Fibroblast of skin of abdomen (primary cell): Measurements from ENCODE around the gene KLHL34. TPM values are rescaled to one million over a fixed set of nuclear protein-coding genes. Genes with fewer than 3 reads are reported as not detected.

Experiments used
- DNase-seq: peaks from one replicate; pipeline ENCODE4 v3.0.0-alpha.2; 2013
- polyA plus RNA-seq, 2 experiments: library from polyadenylated mRNA; unstranded; fragments of 120-200 nt; gene quantifications; one replicate each; pipeline ENCODE4 v1.2.1, GENCODE V29; 2013; ENCODE audit not compliant: insufficient read length in 2 of 2

KLHL34 gene, protein sequence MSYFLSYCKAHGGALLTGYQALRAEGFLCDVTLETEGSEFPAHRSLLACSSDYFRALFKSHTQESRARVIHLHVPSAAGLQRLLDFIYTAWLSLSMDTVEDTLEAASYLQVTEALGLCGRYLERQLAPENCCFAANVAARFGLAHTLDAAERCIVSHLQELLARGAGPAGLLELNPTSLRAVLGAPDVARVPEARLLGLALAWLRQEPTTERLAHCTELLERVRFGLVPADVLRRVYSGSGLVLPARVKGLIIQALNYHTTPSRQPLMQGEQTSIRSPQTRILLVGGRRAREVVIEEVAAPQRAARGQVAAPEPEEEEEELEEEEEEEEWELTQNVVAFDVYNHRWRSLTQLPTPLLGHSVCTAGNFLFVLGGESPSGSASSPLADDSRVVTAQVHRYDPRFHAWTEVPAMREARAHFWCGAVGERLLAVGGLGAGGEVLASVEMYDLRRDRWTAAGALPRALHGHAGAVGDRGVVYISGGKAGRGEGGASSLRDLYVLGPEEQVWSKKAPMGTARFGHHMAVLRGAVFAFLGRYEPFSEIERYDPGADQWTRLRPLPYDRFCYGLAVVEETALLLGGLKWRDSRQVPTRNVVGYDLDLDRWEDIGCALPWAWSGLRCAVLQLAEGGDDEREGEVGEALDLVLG
- not detected for polyA plus RNA-seq (2013, experiment 1 of 2; ENCODE audit: insufficient read length)
- not detected for polyA plus RNA-seq (2013, experiment 2 of 2; ENCODE audit: insufficient read length)

DNA sequence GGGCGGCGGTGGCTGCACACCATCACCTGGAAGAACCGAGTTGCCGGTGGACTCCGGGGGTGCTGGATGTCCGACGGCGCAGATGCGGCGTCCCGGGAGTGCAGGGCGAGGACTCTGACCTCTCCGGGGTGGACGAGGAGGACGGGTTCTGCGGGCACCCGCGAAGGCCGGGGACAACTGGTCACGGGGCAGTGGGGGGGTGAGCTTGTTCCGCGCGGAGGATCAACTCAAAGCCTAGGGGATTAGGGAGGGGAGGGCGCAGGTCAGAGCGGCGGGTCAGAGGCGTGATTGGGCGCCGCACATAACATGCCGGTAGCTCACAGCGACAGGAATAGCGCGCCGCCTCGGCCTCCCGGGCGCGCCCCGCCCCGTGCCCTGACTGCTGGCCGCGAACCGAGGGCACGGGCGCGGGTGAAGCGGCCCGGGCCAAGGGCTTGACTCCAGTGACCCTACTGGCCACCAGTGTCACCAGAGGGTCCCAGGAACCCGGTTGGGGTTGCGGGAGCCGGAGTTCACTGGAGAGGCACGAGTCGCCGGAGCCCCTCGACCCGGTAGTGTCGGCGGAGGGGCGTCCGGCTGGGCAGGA lies at the start of gene KLHL34:
TSS of gene KLHL34 (minus strand) at position 179 of the 586 bp plus-strand sequence. CDS start 542 bp downstream, outside the sequence.
- no peak for DNase-seq

DNA sequence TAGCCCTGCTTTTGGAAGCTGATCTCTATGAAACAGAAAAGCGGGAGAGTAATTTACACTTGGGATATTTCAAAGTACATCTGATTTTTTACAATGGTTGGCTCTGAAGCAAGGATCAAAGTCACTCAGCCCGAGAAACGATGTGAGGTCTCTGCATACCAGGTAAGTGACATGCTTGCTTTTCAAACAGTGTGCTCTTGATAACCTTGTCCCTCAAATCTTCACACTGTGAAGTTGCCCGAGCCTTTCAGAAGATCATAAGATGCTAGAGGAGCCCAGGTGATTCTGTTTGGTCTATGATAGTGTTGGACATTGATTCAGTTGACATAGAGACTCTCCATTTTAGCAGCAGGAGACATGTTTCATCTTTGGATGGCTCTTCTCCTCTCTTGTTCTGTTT lies 47.1 kb upstream of the KLHL34 start:
- DNase-seq: no peak

DNA sequence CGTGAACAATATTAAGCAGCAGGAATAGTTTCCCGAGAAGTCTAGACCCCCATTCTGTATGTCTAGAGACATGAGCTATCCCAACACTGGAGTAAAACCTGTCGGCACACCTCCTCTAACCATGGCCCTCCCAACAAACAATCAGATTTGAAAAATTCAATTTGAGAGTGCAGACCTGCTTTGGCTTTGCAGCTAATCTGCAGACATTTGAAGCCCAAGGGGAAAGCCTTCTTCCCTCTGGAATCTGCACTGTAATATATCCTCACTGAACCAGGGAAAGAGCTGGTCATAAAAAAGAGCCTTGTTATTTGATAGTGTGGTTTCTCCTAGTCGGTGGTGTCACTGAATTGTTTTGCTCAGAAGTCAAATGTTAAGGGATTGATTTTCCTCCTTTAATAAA lies 44.6 kb upstream of the KLHL34 start:
- DNase-seq: no peak

DNA sequence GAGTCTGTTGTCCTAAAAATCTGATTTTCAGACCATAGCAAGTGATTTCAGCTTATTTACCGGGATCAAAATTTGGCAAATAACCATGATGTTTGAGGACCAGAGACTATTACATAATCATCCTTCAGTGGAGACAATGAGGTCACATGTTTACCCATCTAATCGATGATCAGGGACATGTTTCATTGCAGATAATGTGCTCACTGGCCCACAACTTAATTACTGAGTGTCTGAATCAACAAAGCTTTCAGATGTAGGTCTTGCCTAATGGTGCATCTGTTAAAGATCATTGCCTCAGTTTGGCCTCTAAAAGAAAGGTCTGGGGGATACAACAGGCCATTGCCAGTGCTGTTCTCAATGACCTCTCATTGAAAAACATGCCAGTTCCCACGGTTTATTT lies 42.8 kb upstream of the KLHL34 start:
- DNase-seq: no peak

DNA sequence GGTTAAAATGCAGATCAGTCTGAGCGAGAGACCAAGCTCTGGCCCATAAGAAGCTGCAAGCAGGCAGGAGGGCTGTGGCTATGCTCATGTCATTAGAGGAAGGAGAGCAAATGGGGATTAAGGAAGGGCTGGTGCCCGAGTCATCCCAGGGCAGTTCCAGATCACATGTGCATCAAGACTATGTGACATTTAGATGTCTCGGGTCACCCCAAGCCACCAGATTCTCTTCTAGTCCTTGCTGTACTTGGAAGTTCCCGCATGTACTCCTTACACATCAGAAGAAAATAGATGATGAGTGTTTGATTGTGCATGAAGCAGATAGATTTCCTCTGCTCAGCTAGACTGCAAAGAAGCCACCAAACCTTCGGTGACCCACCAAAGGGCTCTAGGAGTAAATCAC lies 42.1 kb upstream of the KLHL34 start:
- DNase-seq: no peak

DNA sequence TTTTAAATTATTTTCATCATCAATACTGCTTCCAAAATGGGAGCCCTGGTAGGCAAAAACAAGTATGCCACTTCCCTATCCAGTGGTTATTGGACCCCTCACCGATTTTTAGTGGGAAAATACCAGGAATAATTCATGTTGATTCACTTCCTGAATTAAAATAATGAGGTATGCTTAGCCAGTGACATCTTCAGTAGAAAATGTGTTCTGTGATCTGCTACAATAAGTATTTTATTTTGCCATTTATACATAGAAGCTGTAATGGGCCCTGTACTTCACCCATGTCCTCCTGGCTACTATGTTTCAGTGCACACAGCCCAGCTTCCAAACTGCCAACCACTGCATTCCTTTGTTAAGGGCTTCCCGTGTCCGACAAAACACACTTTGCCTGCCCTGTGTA lies 41.0 kb upstream of the KLHL34 start:
- DNase-seq: peak; percentile 33

DNA sequence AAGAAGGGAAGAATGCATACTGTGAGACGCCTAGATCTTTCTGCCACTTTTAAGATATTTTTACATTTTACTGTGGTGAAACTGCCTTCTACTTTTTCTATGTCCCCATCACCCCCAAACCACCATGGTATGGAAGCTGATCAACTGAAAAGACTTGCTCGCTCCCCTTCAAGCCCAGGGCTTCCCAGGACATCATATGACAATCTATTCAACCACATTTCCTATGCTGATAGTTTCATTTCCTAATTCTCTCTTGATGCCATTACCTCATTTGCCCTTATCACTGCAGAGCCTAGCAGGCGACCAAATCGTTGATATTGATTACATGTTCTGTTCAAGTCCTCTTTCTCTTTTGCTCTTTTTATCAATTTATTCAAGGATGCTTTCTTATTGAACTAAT lies 40.1 kb upstream of the KLHL34 start:
- no peak for DNase-seq

DNA sequence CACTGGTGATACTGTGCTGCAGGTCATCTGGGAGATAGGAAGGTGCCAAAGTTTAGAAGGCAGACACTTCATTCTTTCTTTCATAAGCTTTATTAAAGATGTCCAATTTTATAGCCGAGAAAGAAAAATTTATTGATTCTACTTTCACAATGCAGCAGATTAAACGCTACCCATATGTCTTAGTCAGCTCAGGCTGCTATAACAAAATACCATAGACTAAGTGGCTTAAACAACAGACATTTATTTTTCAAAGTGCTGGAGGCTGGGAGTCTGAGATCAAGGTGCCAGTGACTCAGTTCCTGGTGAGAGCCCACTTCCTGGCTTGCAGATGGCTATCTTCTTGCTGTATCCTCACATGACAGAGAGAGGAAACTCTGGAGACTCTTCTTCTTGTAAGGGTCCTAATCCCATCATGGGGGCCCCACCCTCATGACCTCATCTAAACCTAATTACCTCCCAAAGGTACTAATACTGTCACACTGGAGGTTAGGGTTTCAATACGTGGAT lies 33.4 kb upstream of the KLHL34 start:
- no peak for DNase-seq

DNA sequence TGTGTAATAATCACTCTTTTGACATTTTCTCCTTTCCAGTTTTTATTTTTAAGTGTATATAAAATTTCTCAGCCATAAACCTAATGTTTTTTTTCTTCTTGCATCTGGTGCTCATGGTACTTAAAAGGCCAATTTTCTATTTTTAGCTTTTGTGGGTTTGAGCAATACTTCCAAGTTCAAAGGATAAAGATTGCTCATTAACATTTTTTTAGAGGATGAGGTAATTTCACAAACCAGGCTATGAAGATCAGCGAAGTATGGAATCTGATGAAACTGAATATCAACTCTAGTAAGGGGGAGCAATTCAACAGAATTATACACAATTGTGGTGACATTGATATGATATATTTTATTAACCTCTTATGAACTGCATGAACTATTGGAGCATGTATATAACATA lies 25.8 kb upstream of the KLHL34 start:
- DNase-seq: peak; percentile 76

DNA sequence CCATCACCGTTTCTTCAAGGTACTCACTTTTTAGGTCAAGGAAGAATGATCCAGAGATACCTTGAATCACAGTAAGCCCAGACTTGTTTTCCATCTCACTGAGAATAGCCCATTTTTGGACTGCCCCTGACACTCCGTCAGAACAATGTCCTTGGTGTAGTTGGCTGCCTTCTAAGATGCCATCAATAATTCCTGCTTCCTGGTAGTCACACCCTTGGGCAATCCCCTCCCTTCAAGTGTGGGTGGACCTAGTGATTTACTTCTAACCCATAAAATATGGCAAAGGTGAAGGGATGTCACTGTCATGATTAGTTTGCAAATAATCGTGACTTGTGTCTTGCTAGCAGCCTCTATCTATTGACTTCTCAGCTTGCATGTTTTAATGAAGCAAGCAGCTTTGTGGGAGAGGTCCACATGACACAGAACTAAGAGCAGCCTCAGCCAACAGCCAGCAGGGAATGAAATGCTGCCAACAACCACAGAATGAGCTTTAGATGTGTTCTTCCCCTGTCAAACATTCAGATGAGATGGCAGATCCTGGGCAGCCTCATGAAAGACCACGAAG lies 20.0 kb upstream of the KLHL34 start:
- no peak for DNase-seq

DNA sequence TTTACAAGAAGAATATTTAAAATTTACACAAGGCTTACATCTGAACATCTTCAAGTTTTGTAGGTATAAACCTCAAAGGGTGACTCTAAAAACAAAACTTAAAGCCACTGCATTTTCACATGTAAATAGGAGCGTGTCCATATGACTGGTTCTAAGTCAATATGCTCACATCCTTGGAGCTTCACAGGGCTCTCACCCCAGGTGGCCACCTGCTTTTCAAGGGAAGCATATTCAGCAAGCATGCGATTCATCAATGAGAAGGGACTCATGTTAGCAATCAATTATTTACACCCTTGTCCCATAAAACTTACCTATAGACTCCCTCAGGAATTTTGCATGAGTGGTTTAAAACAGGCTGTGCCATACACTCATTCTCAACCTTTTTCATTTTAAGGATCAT lies 17.8 kb upstream of the KLHL34 start:
- no peak for DNase-seq

DNA sequence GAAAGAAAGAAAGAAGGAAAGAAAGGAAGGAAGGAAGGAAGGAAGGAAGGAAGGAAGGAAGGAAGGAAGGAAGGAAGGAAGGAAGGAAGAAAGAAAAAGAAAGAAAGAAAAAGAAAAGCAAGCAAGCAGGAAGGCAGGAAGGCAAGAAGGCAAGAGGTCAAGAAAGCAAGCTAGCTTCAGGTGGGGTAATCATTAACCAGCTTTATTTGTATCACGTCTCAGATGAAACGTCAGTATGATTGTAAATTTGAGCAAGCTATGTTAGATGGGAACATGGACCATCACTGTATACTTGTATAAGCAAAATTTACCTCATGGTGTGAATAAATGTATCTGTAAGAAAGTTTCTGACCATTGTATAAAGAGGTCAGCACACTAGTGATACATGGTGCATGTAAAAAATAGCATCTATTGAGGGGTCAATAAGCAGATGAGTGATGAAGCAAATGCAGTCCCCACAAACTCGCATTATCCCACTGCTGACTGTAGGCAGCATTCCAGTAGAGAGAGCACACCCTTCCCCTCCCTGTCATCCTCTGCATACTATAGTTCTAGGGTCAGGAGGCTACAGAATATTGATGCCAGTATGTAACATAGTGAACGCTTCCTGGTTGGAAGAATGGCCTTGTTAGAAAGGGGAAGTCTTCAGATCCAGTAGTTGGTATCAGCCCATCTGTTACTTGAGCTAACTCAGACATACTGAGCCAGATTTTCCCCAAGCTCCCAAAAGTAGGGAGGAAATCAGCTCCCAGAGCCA lies 16.5 kb upstream of the KLHL34 start:
- no peak for DNase-seq

DNA sequence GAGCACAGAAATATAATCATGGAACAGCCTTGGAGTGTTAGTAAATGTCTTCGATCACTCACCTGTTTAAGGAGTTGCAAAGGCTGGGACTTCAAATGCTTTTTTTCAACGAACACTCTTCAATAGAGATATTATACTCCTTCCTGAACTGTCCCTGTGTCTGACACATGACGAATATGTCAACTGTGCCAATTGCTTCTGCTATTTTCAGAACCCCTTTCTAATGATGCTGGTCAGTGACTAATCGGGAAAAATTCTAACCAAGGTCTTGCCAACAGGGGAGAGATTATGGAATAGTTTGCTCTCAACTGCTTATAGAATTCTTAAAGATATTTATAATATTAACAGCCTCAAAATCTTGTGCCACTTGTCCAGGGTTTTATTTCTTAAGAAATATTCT lies 8.5 kb upstream of the KLHL34 start:
- no peak for DNase-seq

DNA sequence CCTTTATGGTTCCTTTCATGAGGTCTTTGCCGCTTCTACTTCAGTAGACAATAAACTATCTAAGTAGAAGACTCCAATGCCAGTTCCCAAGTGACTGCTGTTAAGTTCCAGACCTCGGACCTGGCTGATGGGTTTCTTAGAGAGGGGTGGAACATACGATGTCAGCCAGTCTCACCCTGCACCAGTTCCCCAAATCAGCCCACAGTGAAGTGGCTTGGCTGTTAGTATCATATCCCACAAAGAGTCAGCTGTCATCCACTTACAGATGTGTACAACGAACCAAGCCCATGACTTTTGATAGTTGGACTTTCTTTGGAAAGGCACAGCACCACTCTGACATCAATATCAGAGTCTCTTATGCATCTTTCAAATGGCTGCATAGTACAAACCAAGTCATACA lies 8.1 kb upstream of the KLHL34 start:
- DNase-seq: no peak

DNA sequence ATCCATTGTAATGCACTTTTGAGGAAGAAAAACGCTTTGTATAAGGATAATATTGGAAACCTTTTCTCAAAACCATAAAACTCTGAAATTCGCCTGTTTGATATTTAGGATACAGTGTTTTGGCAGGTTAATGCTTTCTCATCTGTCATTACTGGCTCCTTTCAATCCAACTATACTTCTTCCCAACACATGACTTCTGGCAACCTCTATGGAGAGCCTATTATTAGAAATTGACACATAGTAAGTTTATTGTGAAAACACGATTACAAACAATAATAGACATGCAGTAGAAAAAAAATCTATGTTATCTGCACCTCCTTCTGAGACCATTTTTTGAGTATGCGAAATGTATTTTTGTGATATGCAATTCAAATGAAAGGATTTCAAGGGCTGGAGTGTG lies 4.6 kb upstream of the KLHL34 start:
- no peak for DNase-seq

DNA sequence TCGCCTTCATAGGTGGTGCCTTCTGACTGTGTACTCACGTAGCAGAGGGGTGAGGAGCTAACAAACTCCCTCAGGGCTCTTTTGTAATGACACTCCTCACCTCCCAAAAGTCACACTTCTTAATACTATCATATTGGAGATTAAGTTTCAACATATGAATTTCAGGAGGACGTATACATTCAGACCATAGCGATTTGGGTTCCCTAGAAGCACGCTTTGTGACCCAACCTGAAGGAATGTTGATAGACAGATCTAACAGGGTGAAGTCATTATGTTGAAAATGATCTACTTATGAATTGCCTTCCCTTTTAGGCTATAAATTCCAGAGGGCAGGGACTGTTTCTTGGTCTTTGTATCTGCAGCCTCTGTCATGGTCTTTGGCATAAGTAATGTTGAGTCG lies 3.2 kb upstream of the KLHL34 start:
- no peak for DNase-seq

DNA sequence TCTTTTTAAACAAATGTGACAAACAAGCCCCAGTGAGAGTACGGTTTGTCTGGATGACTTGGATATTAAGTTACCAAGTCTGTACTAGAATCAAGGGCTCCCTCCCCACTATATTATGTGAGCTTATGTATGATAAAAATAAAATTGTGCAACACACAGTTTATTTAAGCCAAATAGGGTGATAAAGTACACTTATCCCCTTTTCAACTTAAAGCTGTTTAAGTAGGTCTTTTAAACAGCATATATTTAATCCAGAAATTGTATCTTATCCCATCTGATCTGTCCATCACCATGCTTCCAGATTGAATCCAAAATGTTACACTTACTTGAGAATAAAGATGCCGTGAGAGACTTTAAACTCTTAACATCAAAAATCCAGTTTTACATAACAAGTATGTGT lies 2.0 kb upstream of the KLHL34 start:
- no peak for DNase-seq

DNA sequence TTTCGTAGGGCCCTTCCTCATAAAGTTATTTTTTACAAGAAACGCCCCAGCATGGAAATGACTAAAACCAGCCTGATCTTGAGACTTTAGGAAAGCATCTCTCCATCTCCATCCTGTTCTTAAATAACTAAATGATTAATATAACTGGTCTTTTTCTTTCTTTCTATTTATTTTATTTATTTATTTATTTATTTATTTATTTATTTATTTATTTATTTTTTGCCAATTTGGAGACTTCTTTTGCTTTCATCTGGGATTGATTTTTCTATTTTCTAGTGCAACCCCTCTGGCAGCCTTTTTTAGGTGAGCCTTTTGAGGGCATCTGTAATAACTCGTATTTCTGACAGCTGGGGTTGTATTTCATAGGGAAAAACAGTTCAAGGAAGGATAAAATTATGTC lies 1.2 kb upstream of the KLHL34 start:
- DNase-seq: no peak

DNA sequence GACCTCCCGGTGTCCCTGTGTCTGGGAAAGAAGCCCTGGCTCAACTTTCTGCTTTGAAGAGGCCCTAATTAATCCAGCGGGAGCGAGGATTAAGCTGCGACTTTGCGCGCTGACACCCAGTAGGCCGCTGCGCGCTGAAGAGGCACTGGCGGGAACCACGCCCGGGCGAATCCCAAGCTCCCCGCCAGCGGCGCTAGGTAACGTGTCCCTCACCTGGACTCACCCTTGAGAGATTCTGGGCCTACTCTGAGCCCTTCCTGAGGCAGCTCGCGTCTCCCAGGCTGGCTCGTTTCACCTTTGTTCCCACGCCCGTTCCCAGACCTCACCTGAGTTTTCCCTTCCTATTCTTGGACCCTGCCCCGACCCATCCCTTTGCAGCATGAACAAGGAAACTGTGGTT lies 616 bp upstream of the KLHL34 start:
- DNase-seq: no peak

DNA sequence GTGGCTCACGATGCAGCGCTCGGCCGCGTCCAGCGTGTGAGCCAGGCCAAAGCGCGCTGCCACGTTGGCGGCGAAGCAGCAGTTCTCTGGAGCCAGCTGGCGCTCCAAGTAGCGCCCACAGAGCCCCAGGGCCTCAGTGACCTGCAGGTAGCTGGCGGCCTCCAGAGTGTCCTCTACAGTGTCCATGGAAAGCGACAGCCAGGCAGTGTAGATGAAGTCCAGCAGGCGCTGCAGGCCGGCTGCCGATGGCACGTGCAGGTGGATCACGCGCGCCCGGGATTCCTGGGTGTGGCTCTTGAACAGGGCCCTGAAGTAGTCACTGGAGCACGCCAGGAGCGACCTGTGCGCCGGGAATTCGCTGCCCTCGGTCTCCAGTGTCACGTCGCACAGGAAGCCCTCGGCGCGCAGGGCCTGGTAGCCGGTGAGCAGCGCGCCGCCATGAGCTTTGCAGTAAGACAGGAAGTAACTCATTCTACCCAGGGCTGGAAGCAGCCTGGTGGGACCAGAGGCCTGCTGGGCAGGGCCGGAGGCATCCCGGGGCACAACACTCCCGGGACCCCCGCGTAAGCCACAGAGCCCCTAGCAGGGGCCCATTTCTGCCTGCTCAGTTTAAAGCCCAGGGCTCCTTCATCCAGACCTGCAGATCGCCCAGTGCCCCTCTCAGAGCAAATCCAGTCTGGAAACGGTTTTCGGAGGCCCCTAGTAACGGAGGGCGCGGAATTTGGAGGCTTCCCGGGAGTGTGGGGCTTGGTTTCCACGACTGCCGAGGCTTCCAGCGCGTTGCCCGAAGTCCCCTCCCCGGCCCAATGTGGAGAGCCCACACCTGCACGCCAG lies 595 bp downstream of the KLHL34 start:
- no peak for DNase-seq

DNA sequence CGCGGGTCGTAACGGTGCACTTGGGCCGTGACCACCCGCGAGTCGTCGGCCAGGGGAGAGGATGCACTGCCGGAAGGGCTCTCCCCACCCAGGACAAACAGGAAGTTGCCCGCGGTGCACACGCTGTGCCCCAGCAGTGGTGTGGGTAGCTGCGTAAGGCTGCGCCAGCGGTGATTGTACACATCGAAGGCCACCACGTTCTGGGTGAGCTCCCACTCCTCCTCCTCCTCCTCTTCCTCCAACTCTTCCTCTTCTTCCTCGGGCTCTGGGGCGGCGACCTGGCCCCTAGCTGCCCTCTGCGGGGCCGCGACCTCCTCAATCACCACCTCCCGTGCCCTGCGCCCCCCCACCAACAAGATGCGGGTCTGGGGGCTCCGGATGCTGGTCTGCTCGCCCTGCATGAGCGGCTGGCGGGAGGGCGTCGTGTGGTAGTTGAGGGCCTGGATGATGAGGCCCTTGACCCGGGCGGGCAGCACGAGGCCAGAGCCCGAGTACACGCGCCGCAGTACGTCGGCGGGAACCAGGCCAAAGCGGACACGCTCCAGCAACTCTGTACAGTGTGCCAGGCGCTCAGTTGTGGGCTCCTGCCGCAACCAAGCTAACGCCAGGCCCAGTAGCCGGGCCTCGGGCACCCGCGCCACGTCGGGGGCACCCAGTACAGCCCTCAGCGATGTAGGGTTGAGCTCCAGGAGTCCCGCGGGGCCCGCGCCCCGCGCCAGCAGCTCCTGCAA lies 1.4 kb downstream of the KLHL34 start:
- DNase-seq: no peak
